ENCODE data around the gene CYP2W1.
"Not testable (repeated sequence)": the region's sequence is repeated elsewhere in the genome, so short reads cannot be mapped to it uniquely, and the experiment has no call there.

CYP2W1 gene

DNA sequence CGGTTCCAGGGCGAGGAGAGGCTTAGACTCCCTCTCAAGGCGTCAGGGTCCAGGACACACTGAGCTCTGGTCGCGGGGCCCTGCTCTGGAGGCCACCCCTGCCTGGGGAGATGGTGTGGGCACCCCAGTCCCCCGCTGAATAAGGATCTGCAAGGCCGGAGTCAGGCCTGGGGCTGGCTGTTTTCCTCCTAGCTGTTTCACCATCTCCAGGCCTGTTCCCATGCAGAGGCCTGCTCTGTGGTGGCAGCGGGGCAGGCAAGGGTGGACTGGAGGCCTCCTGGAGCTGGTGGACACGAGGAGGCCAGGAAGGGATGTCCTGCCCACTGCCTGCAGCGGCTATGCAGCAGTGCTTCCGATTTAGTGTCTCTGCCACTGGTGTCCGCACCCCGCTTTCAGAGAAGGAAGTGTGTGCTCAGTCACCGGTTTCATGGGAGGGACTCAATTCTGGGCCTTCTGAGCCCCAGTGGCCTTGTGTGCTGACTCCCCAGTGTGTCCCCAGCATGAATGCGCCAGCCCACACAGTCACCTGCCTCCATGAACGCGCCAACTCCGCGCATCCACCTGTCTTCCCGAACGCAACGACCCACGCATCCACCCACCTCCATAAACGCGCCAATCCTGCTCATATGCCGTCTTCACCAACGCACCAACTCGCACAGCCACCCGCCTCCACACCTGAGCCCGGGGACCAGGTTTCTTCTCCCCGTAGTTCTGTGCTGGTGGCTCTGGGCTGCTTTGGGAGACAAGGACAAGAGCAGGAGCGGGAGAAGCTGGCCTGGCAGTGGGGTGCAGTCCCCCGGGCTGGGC, 46.9 kb downstream of the CYP2W1 start:
- DNase-seq: no peak

DNA sequence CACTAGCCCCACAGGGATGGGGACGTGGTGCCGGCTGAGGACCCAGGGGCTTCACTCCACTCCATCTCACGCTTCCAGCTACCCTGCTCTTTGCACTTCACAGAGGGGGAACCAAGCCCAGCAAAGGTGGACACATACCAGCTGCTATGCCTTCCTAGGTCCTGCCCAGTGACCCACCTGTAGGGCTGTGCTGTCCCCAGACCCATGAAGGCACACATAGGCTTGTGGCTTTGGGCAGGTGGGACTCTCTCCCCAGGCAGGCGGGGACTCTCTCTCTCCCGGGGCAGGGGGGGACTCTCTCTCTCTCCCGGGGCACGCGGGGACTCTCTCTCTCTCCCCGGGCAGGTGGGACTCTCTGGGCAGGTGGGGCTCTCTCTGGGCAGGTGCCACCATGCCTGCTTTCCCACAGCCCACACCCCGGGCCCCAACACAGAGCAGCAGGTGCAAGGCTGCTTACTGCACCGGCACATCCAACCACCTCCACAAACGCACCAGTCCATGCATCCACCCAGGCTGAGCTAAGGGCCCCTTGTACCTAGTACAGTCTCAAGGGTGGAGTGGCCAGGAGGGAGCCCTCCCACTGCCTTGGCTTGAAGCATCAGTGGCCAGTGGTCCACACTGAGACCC, 47.6 kb downstream of the CYP2W1 start:
- no peak for DNase-seq

DNA sequence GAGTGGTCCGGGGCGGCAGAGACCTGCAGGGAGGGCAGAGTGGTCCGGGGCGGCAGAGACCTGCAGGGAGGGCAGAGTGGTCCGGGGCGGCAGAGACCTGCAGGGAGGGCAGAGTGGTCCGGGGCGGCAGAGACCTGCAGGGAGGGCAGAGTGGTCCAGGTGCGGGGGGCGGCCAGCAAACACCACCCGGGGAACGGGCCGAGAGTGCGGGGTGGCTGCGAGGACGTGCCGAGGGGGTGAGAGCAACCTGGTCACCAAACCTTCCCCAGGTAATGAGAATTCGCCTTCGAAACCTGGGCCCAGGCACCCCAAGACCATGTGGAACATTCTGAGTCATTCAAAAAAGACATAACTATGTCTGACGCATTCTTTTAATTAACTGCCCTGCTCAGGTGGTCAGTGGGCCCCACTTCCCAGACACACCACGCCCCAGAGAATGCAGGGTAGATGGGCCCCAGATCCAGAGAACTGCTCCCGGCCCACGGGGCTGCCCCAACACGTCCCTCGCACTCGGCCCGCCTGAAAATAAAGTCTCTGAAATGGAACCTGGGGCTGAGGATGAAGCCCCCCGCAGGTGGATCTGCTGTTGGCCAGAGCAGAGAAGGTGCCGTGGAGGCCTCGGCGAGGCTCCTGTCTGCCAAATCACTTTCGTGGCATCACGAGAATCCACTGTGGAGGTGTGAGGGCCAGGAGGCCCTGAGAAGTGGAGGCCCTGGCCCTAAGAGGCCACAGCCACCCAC, 48.9 kb downstream of the CYP2W1 start:
- DNase-seq: no peak

DNA sequence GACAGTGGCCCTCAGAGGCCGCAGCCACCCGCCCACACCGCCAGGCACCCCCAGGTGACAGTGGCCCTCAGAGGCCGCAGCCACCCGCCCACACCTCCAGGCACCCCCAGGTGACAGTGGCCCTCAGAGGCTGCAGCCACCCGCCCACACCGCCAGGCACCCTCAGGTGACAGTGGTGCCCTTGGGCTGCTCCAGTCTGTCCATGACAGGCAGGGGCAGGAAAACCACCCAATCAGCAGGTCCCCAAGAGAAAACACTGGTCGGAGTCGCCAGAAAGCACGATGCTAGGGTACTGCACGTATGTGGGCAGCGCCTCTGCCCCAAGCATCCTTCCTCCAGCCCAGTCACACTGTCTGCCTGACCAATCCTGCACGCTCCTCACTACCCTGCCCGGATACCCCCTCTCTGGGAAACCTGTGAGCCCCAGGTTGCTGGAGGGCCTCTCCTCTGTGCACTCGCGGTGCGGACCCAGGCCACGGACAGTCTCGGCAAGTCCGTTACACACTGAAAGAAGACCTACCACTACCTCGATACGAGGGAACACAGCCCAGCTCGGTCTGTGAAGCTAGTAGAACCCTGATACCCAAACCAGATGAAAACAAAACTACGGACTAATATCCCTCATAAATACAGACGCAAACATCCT, 49.7 kb downstream of the CYP2W1 start:
- DNase-seq: no peak

DNA sequence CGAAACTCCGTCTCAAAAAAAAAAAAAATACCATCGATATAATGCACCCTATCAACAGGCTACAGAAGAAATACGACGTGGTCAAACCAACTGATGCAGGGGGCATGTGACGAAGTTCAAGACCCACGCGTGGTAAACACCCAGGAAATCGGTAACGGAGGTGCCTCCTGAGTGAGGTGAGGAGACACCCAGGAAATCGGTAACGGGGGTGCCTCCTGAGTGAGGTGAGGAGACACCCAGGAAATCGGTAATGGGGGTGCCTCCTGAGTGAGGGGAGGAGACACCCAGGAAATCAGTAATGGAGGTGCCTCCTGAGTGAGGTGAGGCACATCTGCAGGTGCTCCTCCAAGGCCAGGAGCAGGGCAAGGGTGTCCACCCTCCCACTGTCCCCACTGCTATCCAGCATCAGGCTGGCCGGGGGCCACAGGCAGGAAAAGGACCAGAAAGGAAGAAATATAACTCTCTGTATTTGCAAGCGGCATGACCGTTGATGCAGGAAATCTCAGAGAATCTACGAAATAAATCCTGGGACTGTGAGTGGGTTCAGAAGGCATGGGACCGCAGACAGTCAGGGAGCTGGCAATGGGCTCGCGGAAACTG, 50.7 kb downstream of the CYP2W1 start:
- no peak for DNase-seq

DNA sequence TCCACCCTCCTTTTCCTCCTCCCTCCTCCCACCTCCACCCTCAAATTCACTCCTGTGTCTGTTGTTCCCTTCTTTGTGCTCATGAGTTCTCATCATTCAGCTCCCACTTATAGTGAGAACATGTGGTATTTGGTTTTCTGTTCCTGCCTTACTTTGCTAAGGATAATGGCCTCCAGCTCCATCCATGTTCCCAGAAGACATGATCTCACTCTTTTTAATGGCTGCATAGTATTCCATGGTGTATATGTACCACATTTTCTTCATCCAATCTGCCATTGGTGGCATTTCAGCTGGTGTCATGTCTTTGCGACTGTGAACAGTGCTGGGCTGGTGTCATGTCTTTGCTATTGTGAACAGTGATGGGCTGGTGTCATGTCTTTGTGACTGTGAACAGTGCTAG, 51.8 kb downstream of the CYP2W1 start:
- DNase-seq: not testable (repeated sequence)

DNA sequence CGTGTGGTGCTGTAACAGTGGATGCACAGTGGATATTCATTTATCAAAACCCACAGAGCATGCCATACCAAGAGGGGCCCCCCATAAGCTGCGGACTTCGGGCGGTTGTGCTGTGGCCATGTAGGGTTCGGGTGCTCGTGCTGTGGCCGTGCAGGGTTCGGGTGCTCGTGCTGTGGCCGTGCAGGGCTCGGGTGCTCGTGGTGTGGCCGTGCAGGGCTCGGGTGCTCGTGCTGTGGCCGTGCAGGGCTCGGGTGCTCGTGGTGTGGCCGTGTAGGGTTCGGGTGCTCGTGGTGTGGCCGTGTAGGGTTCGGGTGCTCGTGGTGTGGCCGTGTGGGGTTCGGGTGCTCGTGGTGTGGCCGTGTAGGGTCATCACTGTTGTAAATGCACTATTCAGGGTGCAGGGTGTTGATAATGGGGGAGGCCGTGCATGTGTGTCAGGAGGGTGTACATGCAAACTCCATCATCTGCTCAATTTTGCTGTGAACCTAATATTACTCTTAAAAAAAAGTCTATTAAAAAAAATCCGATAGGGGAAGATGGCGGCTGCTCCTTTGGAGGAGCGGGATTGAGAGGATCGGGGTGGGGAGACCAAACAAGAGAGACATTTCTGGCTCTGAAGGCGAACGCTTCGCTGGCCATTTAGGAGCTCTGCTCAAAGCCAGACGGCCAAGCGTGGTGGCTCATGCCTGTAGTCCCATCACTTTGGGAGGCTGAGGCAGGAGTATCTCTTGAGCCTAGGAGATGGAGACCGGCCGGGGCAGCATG, 53.4 kb downstream of the CYP2W1 start:
- DNase-seq: not testable (repeated sequence)
